Stimulated activated CD8-positive, alpha-beta memory T cell treated with anti-CD3 and anti-CD28 coated beads, Interleukin-7, amount 100 ng/mL, for 4 hours (primary cell): ENCODE measurements around the gene SPRY4.
"Not testable (repeated sequence)": the region's sequence is repeated elsewhere in the genome, so short reads cannot be mapped to it uniquely, and the experiment has no call there.

Experiments
- DNase-seq, 2 donors: peaks; one replicate each; pipeline ENCODE4 v3.0.0-alpha.2; 2020; ENCODE audit warnings: low read depth in 2 of 2

The SPRY4 gene

DNA sequence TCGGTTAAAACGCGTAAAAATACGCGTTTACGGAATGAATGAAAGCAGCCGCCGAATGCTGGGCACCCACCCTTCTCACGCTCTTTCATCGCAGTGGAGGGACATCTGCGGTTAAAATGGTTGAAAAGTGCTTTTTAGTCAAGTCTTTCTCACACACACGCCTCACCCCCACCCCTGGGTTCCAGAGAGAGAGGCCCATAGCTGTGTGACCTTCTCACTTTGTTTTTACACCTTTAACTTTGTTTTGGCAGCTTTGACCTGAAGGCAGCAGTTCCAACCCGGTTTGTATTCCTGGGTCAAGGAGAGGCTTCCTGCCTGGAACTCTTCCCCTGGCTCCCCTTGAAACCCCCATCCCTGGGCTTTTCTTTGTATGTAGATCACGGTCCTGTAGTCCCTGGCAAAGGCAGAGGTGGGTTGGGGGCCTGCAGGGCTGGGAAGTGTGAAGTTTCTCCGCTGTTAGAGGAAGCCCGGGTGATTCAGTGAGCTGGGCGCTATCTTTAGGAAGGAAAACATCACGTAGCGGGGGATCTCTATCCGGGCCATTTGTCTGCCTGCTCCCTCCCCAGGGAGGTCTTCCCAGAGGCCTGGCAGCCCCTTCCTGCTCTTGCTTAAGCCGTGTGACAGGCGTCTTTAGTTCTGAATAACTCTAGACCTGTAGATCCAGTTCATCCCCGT, 29.6 kb downstream of the SPRY4 start:
- no peak for DNase-seq

DNA sequence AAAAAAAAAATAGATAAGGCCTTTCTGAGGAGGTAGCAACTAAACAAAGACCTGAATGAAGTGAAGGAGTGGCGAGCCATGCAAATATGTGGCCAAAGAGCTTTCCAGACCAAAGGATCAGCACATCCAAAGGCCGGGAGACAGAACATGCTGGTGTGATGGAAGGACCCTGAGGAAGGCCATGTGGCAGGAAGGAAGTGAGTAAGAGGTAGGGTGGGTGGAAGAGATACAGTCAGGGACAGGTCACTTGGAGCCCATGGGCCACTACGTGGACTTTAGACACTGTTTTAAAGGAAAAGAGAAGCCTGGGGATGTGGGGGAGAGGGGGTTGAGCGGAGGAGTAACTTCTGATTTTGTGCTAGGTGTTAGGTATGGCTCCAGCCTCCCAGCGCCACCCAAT, 31.3 kb downstream of the SPRY4 start:
- no peak for DNase-seq

DNA sequence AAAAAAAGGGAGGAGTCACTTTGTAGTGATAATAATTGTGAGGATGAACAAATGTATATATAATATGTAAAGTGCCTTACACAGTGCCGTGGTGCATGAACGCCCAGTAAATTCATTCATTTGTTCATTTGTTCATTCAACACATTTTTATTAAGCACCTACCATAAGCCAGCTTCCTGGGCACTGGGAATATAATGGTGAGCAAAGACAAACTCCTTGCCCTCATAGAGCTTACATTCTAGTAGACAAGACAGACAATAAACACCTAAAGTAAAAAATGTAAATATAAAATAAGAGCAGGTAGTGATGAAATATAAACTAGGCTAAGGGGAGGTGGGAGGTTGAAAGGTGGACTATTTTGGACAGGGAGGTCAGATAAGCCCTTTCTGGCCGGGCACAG, 32.0 kb downstream of the SPRY4 start:
- DNase-seq = no peak

GRCh38 chr5:142292249-142292648, 32.6 kb downstream of the SPRY4 start:
- DNase-seq = no peak

DNA sequence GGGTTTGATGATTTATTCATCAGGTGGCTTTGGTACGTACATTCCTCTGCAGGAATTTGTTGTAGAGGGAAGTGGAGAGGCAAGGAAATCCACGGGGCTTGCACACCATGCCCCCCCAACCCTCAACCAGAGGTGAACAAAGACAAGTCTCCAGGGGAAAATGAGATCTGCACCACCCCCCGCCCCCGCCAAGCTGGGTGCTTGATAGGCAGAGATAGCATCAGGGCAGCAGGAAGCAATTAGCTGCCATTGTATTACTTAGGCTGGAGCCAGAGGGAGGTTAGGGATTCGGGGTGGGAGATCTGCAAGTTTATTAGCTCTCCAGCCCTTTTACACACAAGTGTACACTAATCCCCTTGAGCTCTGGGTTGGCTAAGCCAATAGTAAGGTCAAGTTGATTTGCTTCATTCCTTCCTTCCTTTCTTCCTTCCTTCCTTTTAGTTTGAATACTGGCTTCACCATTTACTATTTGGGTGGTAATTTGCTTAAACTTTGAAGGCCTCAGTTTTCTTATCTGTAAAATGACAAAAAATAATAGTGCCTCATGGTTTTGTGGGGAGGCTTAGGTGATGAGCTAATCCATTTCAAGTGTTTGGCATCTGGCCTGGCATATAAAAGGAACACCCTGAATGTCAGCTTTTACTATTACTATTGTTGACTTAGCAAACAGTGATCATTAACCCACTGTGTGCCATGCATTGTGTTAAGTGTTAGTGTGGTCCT, 34.1 kb downstream of the SPRY4 start:
- no peak for DNase-seq

- DNase-seq = no peak
Observed at GRCh38 chr5:142289708-142290576, 34.9 kb downstream of the SPRY4 start.

GRCh38 chr5:142287973-142288313, 36.9 kb downstream of the SPRY4 start:
- no peak for DNase-seq

DNA sequence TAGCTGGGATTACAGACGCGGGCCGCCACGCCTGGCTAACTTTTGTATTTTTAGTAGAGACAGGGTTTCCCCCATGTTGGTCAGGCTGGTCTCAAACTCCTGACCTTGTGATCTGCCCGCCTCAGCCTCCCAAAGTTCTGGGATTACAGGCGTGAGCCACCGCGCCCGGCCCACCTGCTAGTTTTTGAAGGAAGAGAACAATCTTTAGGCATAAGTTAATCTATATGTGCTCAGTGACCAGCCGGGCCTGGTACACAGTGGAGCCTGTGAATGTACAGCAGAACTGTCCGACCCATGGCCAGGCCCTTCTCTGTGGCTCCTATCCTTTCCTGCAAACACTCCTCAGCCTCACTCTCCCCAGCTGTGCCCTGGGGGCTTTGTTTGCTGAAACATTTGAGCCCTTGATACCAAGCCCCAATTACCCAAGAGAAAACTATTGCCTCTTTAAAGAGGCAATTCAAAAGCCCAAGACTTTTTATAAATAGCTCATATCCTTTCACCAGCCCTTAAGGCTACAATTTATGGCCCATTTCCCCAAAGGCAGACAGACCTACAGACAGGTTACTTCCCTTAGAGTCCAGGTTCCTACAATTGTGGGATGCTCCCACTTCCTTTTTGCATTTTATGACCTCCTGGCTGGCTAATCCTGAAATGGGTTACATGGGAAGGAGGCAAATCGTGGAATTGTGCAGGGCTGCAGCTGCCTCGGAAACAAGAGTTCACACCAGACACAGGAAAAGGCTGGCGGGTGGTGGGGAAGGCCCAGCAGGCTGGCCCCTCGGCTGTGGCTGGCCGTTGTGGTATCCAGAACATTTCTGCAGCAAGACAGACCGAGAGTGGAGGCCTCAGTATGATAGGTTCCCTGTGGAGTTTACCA, 37.5 kb downstream of the SPRY4 start:
- no peak for DNase-seq

DNA sequence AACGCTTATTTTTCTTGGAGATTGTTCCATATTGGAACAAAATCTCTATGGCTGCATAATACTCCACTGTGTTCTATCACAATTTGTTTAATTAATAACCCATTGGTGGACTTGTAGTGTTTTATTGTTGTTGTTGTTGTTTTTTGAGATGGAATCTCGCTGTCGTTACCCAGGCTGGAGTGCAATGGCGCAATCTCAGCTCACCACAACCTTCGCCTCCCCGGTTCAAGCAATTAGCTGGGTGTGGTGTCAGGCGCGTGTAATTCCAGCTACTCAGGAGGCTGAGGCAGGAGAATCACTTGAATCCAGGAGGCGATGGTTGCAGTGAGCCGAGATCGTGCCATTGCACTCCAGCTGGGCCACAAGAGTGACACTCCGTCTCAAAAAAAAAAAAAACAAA, 38.7 kb downstream of the SPRY4 start:
- DNase-seq = no peak

DNA sequence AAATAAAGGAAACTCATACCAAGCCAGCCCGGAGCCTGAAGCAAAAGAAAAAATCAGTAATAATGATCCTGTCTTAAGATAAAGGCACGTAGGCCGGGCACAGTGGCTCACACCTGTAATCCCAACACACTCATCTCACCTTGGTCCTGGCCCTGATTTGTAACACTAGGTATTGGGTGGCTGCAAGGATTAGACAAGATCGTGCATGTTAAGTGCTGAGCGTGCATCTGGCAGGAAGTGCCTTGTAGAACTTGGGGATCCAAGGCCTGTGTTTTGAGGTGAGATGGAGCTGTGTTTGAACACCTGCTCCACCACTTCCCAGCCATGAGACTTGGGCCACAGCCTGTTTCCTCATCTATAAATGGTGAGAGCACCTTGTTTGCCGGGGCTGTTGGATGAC, 41.5 kb downstream of the SPRY4 start:
- no peak for DNase-seq

DNA sequence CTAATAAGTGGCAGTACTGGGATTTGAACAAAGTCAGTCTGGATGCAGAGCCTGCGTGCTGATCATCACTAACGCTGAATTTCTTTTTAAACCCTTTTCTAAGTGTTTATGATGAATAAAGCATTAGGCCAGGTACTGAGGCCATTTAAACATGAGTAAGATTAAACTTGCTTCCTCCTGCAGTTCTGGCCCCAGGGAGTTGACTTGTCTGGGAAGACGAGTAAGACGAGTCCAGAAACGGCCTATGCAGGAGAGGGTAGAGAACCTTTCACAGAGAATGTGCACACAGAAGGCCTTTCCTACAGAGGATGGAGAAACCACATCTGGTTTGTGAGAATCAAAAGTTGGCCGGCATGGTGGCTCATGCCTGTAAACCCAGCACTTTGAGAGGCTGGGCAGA, 42.9 kb downstream of the SPRY4 start:
- DNase-seq = no peak

DNA sequence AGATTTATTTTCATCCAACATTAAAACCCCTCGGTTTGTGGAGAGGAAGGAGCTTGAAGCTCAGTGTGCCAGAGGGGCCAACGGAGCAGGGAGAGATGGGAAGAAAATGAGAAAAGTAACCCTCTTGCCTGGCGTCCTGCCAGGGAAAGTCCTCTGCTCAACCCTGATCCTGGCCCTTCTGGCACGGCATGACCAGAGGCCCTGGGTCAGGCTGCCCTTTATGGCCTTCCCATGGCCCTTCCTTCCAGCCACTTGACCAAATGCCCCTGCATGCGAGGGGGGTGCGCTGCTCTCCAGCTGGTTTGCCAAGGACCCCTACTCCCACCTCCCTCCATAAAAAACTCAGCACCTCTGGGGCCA, 43.8 kb downstream of the SPRY4 start:
- no peak for DNase-seq

- DNase-seq = no peak
Observed at GRCh38 chr5:142280066-142281007, 44.5 kb downstream of the SPRY4 start.

DNA sequence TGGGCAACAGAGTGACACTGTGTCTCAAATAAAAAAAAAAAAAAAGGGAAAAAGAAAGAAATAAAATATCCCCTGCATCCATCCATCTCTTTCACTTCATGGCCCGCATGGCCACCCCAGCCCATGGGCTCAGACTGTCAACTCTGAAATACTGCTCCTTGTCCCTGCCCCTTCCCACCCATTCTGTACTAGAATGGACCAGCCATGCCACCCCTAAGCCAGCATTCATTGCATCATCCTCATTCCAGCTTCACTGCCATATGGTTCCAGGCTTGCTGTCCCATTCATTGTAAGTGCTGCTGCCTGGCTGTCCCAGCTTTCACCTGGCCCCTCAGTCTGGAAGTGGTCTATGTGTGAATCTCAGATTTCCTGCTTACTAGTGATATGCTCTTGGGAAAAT, 46.2 kb downstream of the SPRY4 start:
- no peak for DNase-seq

DNA sequence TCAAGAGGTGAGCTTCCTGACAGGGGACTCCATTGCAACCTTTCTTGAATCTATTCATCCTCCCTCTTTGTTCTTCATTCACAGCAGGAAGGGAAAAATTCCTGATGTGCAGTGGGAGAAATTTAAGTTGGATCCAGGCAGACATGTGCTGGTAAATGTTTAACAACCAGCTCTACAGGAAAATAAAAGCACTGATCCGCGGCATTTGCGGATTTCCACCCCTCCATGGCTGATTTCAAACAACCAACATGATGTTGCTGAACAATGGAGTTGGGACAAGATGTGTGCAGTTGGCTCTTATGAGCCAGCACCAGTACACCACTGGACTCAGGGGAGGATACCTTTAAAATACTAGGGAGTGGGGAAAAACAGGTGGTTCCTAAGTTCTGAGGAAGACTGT, 47.0 kb downstream of the SPRY4 start:
- DNase-seq = no peak

DNA sequence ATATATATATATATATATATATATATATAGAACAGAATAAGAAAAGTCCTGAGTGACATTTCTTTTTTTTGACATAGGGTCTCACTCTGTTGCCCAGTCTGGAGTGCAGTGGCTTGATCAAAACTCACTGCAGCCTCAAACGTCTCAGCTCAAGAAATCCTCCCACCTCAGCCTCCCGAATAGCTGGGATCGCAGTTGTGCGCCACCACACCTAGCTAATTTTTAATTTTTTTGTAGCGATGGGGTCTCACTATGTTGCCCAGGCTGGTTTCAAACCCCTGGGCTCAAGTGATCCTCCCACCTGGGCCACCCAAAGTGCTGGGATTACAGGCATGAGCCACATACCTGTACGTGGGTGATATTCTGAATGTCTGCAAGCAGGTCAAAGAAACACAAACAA, 48.3 kb downstream of the SPRY4 start:
- DNase-seq = no peak

- no peak for DNase-seq
Observed at GRCh38 chr5:142275496-142275895, 49.3 kb downstream of the SPRY4 start.

GRCh38 chr5:142272596-142272995, 52.2 kb downstream of the SPRY4 start:
- not testable (repeated sequence) for DNase-seq

DNA sequence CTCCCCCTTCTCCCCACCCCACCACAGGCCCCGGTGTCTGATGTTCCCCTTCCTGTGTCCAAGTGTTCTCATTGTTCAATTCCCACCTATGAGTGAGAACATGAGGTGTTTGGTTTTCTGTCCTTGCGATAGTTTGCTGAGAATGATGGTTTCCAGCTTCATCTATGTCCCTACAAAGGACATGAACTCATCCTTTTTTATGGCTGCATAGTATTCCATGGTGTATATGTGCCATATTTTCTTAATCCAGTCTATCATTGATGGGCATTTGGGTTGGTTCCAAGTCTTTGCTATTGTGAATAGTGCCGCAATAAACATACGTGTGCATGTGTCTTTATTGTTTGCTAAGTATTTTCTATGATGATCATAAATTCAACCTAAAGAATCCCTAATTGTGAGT, 60.7 kb downstream of the SPRY4 start:
- not testable (repeated sequence) for DNase-seq

- DNase-seq = no peak
Observed at GRCh38 chr5:142263346-142263745, 61.5 kb downstream of the SPRY4 start.

DNA sequence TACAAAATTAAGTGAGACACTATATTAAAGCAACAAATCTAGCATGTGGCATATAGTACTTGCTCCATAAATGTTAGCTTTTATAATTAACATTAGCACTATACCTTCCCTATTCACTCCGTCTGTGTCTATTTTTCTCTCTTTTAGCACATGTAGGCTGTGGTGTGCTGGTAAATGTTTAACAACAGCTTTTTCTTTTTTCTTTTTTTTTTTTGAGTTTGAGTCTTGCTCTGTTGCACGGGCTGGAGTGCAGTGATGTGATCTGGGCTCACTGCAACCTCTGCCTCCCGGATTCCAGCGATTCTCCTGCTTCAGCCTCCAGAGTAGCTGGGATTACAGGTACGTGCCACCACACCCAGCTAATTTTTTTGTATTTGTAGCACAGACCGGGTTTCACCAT, 62.1 kb downstream of the SPRY4 start:
- DNase-seq = no peak
